HK-2 (cell line): ENCODE data around the gene ISLR.

ENCODE experiments used
- DNase-seq: peaks from one replicate; pipeline ENCODE4 v3.0.0-alpha.2; 2018; ENCODE audit not compliant: unreplicated experiment

The ISLR gene

DNA sequence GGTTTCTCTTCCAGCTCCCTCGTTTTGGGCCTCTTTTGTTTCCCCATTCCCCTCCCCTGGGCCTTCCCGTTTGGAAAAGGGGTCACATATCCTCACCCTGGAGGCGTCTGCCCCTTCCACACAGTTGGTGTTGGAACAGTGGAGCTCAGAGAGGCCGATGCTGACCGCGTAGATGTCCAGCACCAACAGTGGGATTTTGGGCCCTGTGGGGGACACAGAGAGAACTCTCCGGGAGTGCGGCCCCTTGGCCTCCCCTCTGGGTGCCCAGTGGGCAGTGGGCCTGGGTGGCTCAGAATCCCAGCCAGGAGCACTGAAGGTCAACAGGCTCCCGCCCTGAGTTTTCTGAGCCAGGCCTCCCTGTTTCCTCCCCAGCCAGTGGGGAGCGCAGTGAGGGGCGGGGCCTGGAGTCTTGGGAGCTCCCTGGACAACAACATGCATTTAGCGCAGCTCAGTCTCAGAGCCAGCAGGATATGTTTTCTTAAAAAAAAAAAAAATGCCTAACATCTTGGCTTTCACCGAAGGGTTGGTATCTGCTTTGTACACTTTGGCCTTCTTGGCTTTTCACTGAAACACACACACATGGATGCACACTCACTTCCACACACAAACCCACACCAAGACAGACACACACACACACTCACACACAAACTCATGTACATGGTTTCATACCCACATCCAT, 670 bp upstream of the ISLR start:
- no peak for DNase-seq

DNA sequence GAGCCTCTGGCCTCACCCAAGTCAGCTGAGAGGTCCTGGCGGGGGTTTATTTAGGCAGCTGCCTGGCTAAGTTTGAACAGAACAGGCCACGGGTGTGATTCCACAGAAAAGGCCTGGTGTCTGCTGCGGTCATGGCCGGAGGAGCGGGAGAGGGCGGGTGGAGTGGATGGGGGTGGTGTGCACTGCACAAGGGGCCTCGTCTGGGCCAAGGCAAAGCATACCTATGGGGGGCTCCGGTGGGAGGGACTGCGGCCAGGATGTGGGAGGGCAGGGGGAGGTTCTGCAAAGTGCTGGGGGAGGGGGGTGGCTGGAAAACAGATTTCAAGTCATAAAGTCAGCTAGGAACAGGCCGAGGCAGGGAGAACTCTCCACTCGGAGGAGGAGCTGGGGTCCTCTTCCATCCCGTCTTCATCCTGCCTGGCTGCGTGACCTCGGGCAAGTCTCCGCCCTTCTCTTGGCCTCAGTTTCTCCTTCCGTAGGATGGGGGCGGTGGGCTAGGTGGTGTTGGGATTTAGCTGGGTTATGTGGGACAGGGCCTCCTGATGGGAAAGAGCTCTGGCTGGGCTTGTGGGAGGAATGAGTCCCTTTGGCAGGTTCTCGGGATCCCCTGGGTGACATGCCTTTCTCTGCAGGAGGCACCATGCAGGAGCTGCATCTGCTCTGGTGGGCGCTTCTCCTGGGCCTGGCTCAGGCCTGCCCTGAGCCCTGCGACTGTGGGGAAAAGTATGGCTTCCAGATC, 878 bp downstream of the ISLR start:
- DNase-seq = no peak

DNA sequence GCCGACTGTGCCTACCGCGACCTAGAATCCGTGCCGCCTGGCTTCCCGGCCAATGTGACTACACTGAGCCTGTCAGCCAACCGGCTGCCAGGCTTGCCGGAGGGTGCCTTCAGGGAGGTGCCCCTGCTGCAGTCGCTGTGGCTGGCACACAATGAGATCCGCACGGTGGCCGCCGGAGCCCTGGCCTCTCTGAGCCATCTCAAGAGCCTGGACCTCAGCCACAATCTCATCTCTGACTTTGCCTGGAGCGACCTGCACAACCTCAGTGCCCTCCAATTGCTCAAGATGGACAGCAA, 1.4 kb downstream of the ISLR start:
- no peak for DNase-seq

DNA sequence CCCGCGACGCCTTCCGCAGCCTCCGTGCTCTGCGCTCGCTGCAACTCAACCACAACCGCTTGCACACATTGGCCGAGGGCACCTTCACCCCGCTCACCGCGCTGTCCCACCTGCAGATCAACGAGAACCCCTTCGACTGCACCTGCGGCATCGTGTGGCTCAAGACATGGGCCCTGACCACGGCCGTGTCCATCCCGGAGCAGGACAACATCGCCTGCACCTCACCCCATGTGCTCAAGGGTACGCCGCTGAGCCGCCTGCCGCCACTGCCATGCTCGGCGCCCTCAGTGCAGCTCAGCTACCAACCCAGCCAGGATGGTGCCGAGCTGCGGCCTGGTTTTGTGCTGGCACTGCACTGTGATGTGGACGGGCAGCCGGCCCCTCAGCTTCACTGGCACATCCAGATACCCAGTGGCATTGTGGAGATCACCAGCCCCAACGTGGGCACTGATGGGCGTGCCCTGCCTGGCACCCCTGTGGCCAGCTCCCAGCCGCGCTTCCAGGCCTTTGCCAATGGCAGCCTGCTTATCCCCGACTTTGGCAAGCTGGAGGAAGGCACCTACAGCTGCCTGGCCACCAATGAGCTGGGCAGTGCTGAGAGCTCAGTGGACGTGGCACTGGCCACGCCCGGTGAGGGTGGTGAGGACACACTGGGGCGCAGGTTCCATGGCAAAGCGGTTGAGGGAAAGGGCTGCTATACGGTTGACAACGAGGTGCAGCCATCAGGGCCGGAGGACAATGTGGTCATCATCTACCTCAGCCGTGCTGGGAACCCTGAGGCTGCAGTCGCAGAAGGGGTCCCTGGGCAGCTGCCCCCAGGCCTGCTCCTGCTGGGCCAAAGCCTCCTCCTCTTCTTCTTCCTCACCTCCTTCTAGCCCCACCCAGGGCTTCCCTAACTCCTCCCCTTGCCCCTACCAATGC, 2.0 kb downstream of the ISLR start:
- DNase-seq = no peak

DNA sequence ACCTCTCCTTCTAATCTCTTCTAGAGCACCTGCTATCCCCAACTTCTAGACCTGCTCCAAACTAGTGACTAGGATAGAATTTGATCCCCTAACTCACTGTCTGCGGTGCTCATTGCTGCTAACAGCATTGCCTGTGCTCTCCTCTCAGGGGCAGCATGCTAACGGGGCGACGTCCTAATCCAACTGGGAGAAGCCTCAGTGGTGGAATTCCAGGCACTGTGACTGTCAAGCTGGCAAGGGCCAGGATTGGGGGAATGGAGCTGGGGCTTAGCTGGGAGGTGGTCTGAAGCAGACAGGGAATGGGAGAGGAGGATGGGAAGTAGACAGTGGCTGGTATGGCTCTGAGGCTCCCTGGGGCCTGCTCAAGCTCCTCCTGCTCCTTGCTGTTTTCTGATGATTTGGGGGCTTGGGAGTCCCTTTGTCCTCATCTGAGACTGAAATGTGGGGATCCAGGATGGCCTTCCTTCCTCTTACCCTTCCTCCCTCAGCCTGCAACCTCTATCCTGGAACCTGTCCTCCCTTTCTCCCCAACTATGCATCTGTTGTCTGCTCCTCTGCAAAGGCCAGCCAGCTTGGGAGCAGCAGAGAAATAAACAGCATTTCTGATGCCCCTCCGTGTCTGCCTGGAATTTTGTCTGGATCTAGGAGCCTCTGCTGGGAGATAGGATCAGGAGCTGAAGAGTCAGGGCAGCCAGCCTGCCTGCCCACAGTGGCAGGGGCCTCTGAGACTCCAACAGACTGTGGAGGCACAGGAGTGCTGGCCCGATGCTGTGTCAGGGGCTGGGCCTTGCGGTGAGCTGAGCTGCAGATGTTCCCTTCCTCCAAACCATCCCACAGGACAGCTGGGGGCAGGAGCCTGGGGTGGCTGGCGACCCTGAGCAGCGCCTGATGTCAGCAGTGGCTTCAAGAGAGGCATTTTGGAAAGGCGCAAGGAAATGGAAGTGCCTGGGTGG, 3.0 kb downstream of the ISLR start:
- no peak for DNase-seq

DNA sequence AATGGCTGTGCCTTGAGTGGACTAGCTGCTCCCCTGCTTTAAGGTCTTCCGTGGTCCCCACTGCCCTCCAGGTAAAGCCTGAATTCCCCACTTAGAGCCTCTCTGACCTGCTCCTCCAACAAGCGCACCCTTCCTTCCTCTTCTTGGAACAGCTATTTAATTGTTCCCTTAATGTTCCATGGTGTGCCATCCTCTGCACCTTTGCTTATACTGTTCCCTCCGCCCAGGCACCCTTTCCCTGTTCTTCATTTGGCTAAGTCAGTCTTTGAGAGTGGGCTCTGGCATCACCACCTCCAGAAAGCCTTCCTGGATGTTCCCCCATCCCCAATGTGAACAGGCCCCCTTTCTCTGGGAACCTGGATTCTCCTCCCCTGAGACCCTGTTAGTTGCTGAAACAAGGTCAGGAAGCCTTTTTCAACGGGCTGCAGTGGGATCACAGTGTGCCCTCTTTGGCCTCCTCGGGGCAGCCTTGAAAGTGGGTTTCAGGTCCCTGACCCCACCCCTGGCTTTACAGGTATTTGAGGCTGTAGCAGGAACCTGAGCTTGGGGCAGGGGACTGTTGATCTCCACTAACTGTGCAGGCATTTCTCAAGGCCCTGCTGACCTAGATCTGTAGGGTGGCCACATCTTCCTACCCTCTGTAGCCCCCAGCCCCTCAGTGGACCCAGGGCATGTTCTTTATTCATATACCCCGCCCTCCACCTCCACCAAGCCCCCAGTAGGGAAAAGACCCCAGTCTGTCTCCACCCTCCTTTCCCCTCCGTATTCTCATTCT, 5.0 kb downstream of the ISLR start:
- DNase-seq = no peak

DNA sequence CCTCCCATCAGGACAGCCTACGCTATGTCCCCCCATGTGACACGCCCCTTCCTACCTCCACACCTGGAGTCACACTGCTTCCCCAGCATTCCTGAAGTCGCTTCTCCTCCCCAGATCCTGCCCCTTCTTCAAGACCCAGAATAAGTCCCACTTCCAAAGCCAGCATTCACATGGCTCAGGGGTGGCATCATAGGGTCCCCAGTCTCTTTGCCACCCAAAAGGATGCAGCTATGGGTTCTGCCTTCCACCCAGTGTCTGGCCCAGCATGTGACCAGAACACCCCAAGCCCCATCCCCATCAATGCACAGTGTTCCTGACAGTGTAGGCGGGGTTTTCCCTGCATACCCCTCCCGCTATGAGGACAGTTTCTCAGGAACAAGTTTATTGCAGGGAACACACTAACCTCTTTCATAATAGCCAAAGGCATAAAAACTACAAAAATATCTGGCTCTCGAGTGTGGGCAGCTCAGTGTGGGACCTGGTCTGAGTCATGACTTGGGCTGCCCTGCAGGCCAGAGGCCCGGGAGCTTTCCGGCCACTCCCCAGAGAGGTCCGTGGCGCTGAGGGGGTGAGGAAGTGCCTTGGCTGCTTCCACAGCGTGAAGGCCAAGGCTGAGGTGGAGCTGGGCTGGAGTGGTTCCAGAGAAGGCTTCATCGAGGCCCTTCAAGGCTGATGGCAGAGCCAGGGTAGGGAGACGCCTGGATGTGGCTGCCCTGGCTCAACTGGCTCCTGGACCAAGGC, 5.8 kb downstream of the ISLR start:
- DNase-seq = peak; percentile 70

DNA sequence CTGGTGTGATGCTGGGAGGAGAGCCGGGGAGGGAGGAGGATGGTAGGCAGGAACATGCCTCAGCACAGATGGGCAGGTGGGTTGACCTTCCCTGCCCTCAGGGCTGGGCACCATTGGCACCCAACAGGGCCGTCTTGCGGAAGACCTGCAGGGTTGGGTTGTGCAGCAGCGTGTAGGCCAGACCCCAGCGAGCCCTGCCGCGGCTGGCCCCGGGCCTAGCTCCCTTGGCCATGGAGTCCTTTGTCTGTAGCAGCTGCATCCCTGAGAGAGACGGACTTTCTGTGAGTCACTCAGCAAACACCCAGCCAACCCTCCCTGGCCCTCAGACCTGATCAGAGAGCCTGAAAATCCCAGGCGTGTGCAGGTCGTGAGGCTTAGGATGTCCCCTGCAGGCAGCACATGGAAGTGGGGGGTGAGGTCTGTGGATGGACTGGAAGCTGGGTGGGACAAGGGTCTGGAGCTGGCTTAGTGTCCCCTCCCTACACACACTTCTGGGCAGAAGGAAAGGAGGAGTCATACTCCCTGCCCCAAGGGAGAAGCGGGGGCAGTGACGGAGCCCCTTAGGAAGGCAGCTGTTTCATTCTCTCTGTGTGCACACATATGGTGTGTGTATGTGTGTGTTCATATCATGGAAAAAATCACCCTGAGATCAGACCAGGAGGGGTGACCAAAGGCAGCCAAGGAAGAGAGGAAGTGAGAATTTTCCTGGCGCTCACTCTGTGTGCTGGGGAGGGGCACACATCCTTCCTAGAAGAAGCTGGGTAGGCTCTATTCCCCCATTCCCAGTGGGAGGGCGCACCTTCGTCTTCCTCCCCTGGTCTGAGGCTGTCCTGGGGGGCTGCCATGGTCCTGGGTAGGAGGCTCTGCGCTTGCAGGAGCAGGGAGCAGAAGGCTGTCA, 6.7 kb downstream of the ISLR start:
- no peak for DNase-seq

DNA sequence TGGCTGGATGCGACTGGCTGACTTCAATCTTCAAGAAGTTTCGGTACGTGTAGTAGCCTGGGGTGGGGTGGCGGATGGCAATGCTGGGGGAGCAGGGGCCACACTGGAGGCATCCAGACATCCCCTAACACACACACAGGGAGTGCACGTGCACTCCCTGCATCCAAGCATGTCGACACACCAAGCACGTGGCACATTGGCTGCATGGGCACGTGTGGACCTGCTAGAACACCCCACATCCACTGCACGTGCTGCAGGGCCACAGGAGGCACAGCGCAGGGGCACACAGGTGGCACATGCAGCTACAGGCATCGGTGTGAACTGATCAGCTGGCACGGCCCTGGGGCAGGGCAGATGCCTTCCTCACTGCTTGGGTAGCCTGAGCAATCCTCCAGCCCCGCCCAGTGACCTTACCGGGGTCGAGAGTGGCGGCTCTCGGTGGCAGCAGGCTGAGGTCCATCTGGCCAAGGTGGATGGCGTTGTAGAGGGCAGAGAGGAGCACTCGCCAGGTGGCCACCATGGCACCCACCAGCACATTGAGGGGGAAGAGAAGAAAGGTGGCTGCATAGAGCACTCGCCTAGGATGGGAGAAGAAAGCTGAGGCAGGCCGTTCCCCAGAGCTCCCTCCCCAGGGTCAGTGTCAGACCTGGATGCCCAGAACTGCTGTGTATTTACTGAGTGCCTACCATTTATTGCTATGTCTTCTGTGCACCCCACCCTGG, 7.5 kb downstream of the ISLR start:
- DNase-seq = no peak

DNA sequence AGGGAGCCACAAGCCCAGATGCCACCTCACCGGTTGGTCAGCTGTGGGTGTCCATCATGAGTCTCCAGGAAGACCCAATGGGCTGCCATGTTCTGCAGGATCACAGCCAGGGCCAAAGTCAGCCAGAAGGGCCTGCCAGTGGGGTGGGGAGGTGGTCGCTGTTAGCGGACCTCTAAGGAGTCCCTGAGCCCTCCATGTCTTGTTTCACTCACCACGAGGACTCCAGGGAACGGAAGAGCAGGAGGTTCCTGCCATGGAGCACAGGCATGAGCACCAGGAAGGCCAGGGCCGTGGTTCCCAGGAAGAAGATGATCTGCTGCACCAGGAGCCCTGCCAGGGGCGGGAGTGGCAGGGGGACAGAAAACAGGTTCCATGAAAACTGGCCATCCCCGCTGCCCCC, 8.6 kb downstream of the ISLR start:
- no peak for DNase-seq

DNA sequence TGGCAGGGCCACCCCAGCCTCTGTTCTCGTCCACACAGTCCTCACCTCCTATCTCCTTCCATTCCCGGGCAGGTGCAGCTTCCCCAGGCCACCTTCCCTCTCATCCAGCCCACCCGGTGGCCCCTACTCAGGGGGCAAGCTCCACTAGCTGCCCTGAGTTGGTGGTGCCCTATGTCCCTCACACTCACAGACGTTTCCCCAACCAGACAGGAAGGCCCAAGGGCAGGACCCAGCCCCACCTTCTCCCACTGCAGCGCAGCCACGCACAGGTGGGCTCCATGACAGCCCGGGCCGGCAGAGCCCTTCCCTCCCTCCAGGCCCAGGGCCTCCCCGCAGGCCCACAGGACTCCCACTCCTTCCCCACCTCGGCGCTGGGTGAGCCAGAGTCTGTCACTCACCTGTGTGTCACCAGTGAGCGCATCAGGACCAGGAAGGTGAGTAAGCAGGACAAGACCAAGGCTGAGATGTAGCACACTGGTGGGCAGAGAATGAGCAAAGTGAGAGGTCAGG, 11.1 kb downstream of the ISLR start:
- no peak for DNase-seq

DNA sequence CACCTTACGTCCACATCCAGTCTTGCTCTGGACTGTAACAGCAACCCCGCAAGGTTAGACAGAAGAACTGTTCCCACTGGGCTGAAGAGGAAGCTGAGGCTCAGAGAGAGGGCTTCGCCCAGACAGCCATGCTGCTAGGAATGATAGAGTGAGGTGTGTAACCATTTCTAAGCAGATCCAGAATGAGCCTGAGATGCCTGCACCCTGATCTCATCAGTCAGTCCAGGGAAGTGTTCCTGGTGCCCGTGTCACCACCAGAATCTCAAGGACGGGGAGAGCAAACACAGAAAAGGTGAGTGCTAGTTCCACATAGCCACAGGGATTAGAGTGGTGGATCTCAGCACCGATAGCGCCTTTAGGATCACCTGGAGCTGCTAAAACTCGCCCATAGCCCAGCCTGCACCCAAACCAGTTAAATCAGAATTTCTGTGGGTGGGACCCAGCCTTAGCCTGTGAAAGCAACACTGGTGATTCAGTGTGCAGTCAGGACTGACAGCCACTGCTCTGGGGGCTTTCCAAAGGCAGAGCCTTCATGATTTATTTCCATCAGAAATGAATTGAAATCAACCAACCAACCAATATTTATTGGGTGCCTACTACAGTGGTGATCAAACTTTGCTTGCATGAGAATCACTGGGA, 12.3 kb downstream of the ISLR start:
- DNase-seq = no peak

DNA sequence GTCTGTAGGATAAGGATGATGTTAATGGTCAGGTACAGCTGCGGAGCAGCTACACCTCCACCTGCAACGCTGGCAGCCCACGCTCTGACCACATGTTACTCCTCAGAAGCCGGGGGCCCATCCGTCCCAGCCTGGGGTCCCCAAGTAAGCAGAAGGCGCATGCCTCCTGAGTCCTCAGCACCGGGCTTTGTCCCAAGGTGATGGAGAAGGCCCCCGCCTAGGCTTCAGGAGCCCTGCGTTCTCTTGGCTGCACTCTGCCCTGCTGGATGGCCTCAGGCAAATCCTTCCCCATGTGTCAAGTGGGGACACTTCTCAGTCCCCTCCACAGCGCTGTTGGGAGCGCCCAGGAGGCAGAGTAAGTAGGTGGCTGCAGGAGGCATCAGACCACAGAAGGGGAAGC, 14.7 kb downstream of the ISLR start:
- DNase-seq = no peak

DNA sequence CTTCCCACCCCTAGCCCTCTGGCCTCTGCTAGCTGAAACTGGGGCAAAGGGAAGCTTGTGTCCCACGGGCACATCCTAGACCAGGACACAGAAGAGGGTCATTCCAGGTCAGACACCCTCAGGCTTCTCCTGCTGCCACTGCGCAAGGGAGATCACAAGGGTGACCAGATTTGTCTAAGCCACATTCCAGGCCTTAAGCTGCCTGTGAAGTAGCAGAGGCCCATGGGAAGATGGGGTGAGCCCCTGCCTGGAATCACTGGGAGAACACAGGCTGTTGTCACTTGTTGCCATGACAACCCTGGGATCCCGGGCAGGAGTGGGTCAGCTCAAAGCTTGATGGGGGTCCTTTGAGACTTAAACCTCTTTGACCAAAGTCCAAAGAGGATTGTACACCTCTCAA, 18.3 kb downstream of the ISLR start:
- DNase-seq = no peak

DNA sequence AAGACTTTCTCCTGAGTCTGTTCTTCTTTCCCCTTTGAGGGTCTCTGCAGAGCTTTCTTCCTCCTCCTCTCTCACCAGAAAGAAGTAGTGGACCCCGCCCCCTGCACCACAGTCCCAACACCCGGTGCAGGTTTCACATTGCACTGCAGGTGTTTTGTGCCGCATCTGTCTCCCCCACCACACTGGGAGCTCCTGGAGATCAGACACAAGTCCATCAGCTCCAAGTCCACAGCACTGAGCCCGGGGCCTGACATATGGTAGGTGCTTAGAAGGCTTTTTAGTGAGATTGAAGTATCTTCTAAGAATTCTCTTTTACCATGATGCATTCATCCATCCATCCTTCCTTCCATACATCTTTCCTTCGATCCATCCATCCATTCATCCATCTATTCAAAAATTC, 19.2 kb downstream of the ISLR start:
- no peak for DNase-seq

DNA sequence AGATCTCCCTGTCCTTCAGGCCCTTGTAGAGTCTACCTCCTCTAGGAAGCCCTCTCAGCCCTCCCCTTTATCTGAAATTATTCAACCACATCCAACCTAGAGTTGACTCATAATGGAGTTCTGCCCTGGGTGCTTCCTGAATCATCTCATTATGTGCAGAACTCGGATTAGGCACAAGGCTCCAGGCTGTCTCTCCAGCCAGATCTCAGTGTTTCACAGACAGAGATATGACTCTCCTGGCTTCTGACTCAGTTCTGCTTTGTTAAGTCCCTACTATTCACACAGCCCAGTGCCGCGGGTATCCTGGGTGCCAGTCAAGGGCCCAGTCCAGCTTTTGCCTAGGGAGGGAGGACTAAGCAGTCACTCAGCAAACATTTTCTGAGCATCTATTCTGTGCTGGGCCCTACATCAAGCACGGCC, 19.8 kb downstream of the ISLR start:
- DNase-seq = peak; percentile 70

DNA sequence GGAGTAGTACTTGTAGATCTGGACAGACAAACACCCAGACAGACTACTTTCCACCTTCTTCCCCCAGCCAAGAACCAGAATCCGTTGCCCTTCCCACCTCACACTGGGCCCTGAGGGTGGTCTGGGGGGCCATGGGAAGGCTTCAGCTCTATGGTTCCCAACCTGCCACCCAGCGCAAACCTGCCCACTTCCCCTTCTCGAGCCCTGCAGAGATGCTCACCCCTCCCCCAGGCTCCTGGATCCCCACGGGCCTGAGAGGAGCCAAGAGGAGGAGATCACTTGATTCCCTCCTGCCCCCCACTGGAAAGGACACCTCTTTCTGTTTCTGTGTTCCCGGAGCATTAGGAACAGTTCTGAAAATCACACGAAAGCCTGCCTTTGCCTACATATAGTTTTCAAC, 20.4 kb downstream of the ISLR start:
- no peak for DNase-seq
